GM08714 (cell line): Measurements from ENCODE around the gene APOC3.

Experiments
- H3K4me3 ChIP-seq: fragments of 200-500 bp; sonication (Bioruptor generic); 2 replicates; pipeline ENCODE4 v1.5.1; 2014; ENCODE audit warnings: mild to moderate bottlenecking, low read length, inconsistent platforms
- ZNF274 ChIP-seq: IDR thresholded peaks from 2 replicates; pipeline ENCODE4 v1.6.1; 2012; ENCODE audit warnings: mild to moderate bottlenecking, low read depth, low read length

Gene APOC3

DNA sequence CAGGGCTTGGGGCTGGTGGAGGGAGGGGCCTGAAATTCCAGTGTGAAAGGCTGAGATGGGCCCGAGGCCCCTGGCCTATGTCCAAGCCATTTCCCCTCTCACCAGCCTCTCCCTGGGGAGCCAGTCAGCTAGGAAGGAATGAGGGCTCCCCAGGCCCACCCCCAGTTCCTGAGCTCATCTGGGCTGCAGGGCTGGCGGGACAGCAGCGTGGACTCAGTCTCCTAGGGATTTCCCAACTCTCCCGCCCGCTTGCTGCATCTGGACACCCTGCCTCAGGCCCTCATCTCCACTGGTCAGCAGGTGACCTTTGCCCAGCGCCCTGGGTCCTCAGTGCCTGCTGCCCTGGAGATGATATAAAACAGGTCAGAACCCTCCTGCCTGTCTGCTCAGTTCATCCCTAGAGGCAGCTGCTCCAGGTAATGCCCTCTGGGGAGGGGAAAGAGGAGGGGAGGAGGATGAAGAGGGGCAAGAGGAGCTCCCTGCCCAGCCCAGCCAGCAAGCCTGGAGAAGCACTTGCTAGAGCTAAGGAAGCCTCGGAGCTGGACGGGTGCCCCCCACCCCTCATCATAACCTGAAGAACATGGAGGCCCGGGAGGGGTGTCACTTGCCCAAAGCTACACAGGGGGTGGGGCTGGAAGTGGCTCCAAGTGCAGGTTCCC, at the start of gene APOC3:
Gene APOC3 (plus strand): TSS at position 383 of the 659 bp plus-strand sequence. CDS start 676 bp downstream, outside the sequence.
- TF ChIP-seq ZNF274 = no peak
- no peak within 1 kb of the TSS for H3K4me3 ChIP-seq

DNA sequence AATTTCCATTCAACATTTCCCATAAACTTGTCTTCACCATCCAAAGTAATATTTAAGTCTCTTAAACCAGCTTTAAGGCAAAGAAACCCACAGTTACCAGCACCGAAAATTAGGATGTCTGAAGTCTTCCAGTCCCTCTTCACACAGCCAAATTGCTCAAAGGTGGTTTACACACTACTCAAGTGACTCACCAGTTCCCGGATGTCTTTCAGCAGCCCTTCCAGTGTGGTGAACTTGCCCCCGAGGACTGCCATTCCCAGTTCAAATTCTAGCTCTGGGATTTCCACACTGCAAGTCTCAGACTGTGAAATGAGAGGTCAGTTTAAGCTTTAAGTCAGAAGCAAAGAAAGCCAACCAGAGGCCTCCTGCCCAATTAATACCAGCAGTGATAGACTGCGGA, 47.0 kb upstream of the APOC3 start:
- no peak overlapping the region for H3K4me3 ChIP-seq
- no peak for TF ChIP-seq ZNF274

- no peak for TF ChIP-seq ZNF274
- H3K4me3 ChIP-seq = no peak overlapping the region
These were observed 43.4 kb upstream of the APOC3 start for GRCh38 chr11:116786326-116786725.

GRCh38 chr11:116786966-116787365, 42.7 kb upstream of the APOC3 start:
- no peak for TF ChIP-seq ZNF274
- H3K4me3 ChIP-seq = peak overlapping the region; percentile 84

- TF ChIP-seq ZNF274 = no peak
- peak overlapping the region; percentile 84 for H3K4me3 ChIP-seq
These were observed 42.3 kb upstream of the APOC3 start for GRCh38 chr11:116787436-116787785.

- H3K4me3 ChIP-seq = peak within 1 kb of the TSS; percentile 84
- TF ChIP-seq ZNF274 = no peak
These were observed 41.8 kb upstream of the APOC3 start, which contains the start of gene ZPR1 for GRCh38 chr11:116787786-116788486. TSS of gene ZPR1 (minus strand) at chr11:116788023. CDS start at chr11:116787990, 33 bp downstream.

DNA sequence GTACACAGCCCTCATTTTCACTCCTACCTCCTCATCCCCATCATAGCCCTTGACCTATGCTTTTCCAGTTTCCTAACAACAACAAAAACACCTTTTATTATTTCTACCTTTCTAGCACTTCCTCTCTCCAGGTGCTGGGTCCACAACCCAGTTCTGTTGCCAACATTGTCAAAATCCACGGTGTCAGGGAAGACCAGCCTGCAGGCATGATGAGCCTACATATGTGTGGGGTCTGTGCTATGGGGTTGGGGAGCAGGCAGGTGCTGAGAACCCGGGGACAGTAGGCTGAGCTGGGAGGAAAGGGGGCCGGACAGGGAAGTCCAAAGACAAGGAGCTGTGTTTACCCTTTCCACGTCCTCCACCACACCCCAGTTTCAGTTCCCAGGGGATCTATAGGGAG, 41.2 kb upstream of the APOC3 start:
- H3K4me3 ChIP-seq = peak overlapping the region; percentile 84; the same call in 1 of the 2 replicates
- no peak for TF ChIP-seq ZNF274

DNA sequence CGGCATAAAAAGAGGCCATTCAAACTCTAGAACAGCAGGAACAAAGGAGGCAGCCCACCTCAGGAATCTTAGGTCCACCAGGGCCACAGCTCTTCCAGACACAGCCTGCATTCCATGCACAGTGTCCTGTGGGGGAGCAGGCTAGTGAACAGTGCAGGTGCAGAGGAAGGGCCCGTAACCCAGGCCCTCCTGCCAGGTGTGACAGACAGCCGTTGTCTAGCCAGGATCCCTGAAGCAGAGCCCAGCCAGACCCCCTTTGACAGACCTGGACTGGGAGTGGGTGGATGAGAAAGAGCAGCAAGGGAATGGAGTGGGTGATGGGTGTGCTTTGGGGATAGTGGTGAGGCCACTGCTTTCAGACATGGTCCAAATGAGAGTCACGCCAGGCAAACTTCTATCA, 40.7 kb upstream of the APOC3 start:
- TF ChIP-seq ZNF274 = no peak
- H3K4me3 ChIP-seq = no peak overlapping the region

GRCh38 chr11:116790167-116791001, 39.3 kb upstream of the APOC3 start:
- H3K4me3 ChIP-seq = no peak overlapping the region
- no peak for TF ChIP-seq ZNF274

GRCh38 chr11:116791002-116791812, 38.5 kb upstream of the APOC3 start:
- no peak overlapping the region for H3K4me3 ChIP-seq
- TF ChIP-seq ZNF274 = no peak

DNA sequence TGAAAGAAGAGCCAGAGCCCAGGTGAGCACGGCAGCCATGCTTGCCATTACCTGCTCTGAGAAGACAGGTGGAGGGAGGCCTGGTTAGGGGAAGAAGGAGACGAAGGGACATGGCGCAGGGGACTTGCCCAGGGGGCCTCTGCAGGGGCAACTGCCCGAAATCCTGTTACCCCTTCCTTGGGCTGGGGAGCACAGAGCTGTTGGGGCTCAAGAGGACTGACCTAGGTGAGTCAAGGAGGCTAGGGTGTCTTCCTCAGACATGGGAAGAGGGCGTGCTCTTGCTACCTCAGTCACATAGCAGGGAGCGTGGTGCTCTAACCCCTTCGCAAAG, 37.9 kb upstream of the APOC3 start, which contains the start of gene APOA5:
Gene APOA5 (minus strand): TSS at position 67 of the 331 bp plus-strand sequence. CDS start 19 bp downstream, at position 48.
- TF ChIP-seq ZNF274 = no peak
- H3K4me3 ChIP-seq = no peak within 1 kb of the TSS

DNA sequence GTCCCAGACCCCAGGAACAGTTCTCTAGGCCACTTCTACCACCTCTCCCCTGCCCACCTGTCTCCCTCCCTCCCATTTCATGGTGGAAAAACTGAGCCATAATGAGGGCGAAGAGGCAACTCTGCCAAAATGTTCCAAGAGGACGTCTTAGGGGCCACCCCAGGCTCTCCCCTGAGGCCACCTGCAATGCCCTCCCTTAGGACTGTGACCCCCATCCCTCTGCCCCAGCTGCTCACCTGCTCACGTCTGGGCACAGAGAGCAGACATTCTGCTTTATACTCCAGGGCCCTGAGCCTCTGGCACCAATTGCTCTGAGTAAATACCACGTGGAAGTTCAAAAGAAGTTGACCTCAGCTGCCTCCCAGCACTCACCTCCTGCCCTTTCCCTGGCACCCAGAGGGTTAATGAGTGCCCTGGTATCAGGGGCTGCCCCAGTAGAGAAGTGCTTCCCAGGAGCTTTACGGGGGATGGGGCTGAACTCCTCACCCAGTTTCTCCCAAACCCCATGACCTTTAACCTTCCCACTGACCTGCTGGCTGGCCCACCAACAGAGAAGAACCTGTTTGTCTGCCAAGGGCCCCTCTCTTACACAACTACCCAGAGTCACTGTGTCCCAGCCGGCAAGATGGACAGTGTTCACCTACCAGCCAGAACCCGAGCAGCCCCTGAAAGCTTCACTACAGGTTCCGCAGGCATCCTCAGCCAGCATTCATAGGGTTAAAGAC, 37.4 kb upstream of the APOC3 start:
- TF ChIP-seq ZNF274 = no peak
- H3K4me3 ChIP-seq = no peak overlapping the region
